Lower leg skin (tissue), 3 donors: ENCODE results near the gene FBXW2.

ENCODE experiments used
- POLR2A ChIP-seq, 2 donors: fragments of 450-650 bp; IDR thresholded peaks; one replicate each; pipeline ENCODE4 v1.6.1; 2016 to 2017; ENCODE audit warnings: antibody characterized with exemption in 2 of 2, mild to moderate bottlenecking in 1 of 2, moderate library complexity in 1 of 2
- TF ChIP-seq, protein P1 (sequence below), 3 donors: fragments of 450-650 bp; IDR thresholded peaks; one replicate each; pipeline ENCODE4 v1.5.1; 2016; ENCODE audit warnings: antibody characterized with exemption in 3 of 3, mild to moderate bottlenecking in 3 of 3, moderate library complexity in 2 of 3

DNA sequence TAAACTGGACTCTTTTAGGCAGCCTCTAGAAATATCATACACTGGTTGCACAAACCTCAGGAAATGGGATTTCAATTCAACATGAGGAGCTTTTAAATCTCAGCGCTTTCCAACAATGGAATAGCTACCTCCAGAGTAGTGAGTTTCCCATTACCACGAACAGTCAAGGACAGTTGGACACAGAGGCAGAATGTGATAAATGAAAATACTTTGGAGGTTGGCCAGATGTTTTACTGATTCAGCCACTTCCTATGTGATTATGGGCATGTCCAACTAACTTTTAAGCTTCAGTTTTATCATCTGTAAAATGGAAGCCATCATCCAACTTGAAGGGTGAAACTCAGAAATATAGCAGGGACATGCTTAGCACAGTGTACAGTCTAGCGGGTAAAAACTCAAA is 2.1 kb downstream of the FBXW2 start:
- TF ChIP-seq, protein P1, sequence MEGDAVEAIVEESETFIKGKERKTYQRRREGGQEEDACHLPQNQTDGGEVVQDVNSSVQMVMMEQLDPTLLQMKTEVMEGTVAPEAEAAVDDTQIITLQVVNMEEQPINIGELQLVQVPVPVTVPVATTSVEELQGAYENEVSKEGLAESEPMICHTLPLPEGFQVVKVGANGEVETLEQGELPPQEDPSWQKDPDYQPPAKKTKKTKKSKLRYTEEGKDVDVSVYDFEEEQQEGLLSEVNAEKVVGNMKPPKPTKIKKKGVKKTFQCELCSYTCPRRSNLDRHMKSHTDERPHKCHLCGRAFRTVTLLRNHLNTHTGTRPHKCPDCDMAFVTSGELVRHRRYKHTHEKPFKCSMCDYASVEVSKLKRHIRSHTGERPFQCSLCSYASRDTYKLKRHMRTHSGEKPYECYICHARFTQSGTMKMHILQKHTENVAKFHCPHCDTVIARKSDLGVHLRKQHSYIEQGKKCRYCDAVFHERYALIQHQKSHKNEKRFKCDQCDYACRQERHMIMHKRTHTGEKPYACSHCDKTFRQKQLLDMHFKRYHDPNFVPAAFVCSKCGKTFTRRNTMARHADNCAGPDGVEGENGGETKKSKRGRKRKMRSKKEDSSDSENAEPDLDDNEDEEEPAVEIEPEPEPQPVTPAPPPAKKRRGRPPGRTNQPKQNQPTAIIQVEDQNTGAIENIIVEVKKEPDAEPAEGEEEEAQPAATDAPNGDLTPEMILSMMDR (IDR thresholded peaks at IDR 0.05) = no peak
- no peak for TF ChIP-seq POLR2A (IDR thresholded peaks at IDR 0.05)
